ENCODE data around the gene DNAJC28. TPM values are rescaled to one million over a fixed set of nuclear protein-coding genes. Genes with fewer than 3 reads are reported as not detected.
"Not testable (repeated sequence)": the region's sequence is repeated elsewhere in the genome, so short reads cannot be mapped to it uniquely, and the experiment has no call there.

DNAJC28 gene
- total and polyA plus RNA-seq, 4 donors, result 0.83 to 3.2 (median 2.7) TPM

GRCh38 chr21:33451634-33452071 is 39.9 kb downstream of the DNAJC28 start:
- no peak overlapping the region for H3K9ac ChIP-seq (ENCODE audit: low read depth in 1 of 2, low read length in 2 of 2)
- H3K27me3 ChIP-seq (ENCODE audit: control insufficient read depth in 4 of 4, insufficient read depth in 4 of 4, low read length in 3 of 4), result no peaks in the 10 kb centered on the region
- no peak overlapping the region for H3K4me3 ChIP-seq (ENCODE audit: low read depth in 1 of 3, low read length in 3 of 3)
- DNase-seq (ENCODE audit: low spot score), result no peak
- WGBS, result 95% methylated on average over 1 of the region's 1 CpG
- no peaks in the 10 kb centered on the region for H3K9me3 ChIP-seq (ENCODE audit: control insufficient read depth in 4 of 4, low read length in 3 of 4)
- no peak for TF ChIP-seq FOXA1 (IDR thresholded peaks at IDR 0.05)
- no peak for TF ChIP-seq CTCF (IDR thresholded peaks at IDR 0.05; ENCODE audit: low read depth, low read length, missing input control)
- TF ChIP-seq SP1 (IDR thresholded peaks at IDR 0.05), result no peak
- no peak for TF ChIP-seq ZBTB33 (IDR thresholded peaks at IDR 0.05)
- no peak for TF ChIP-seq FOXA2 (IDR thresholded peaks at IDR 0.05)
- no peak for TF ChIP-seq RAD21 (IDR thresholded peaks at IDR 0.05)
- no peak for TF ChIP-seq EGR1 (IDR thresholded peaks at IDR 0.05; ENCODE audit: low read depth in 2 of 2)
- TF ChIP-seq REST (IDR thresholded peaks at IDR 0.05), result no peak
- H3K36me3 ChIP-seq (ENCODE audit: control insufficient read depth in 4 of 4, insufficient read depth in 3 of 4, low read depth in 1 of 4, low read length in 3 of 4), result peaks cover 0 to 2% (median 0%) of the 10 kb centered on the region in 4 donors
- H3K4me1 ChIP-seq (ENCODE audit: control insufficient read depth in 4 of 4, insufficient read depth in 4 of 4, low read length in 3 of 4), result peaks cover 0 to 16% (median 10%) of the 10 kb centered on the region in 4 donors
- no peak overlapping the region for H3K27ac ChIP-seq (ENCODE audit: low read depth in 1 of 2, low read length in 2 of 2)

GRCh38 chr21:33449616-33450015 is 41.9 kb downstream of the DNAJC28 start:
- Histone ChIP-seq H3K4me3 (ENCODE audit: low read depth in 1 of 3, low read length in 3 of 3) (no peak overlapping the region), H3K4me1 (ENCODE audit: control insufficient read depth in 4 of 4, insufficient read depth in 4 of 4, low read length in 3 of 4) (peaks cover 0 to 4% (median 0%) of the 10 kb centered on the region in 4 donors), H3K27ac (ENCODE audit: low read depth in 1 of 2, low read length in 2 of 2) (no peak overlapping the region), H3K9ac (ENCODE audit: low read depth in 1 of 2, low read length in 2 of 2) (no peak overlapping the region), H3K36me3 (ENCODE audit: control insufficient read depth in 4 of 4, insufficient read depth in 3 of 4, low read depth in 1 of 4, low read length in 3 of 4) (no peaks in the 10 kb centered on the region), H3K9me3 (ENCODE audit: control insufficient read depth in 4 of 4, low read length in 3 of 4) (no peaks in the 10 kb centered on the region), H3K27me3 (ENCODE audit: control insufficient read depth in 4 of 4, insufficient read depth in 4 of 4, low read length in 3 of 4) (no peaks in the 10 kb centered on the region)
- DNase-seq (ENCODE audit: low spot score), result no peak
- WGBS, result 66% methylated on average over 4 of the region's 4 CpGs
- TF ChIP-seq TAF1 (conservative IDR thresholded peaks at IDR 0.05) (no peak), JUND (IDR thresholded peaks at IDR 0.05) (no peak), RXRA (IDR thresholded peaks at IDR 0.05) (no peak), GABPA (IDR thresholded peaks at IDR 0.05 in 1 of 2, conservative IDR thresholded peaks at IDR 0.05 in 1 of 2) (no peak), HNF4G (IDR thresholded peaks at IDR 0.05) (no peak), MAX (IDR thresholded peaks at IDR 0.05) (no peak)

GRCh38 chr21:33446620-33447019 is 44.9 kb downstream of the DNAJC28 start:
- H3K4me1 ChIP-seq (ENCODE audit: control insufficient read depth in 4 of 4, insufficient read depth in 4 of 4, low read length in 3 of 4); H3K9me3 ChIP-seq (ENCODE audit: control insufficient read depth in 4 of 4, low read length in 3 of 4); H3K36me3 ChIP-seq (ENCODE audit: control insufficient read depth in 4 of 4, insufficient read depth in 3 of 4, low read depth in 1 of 4, low read length in 3 of 4); H3K9ac ChIP-seq (ENCODE audit: low read depth in 1 of 2, low read length in 2 of 2); H3K27me3 ChIP-seq (ENCODE audit: control insufficient read depth in 4 of 4, insufficient read depth in 4 of 4, low read length in 3 of 4); H3K4me3 ChIP-seq (ENCODE audit: low read depth in 1 of 3, low read length in 3 of 3); H3K27ac ChIP-seq (ENCODE audit: low read depth in 1 of 2, low read length in 2 of 2); DNase-seq (ENCODE audit: low spot score): not testable (repeated sequence)
- 97% methylated on average over 6 of the region's 6 CpGs for WGBS
